ENCODE data around the gene RPS15.

DNA sequence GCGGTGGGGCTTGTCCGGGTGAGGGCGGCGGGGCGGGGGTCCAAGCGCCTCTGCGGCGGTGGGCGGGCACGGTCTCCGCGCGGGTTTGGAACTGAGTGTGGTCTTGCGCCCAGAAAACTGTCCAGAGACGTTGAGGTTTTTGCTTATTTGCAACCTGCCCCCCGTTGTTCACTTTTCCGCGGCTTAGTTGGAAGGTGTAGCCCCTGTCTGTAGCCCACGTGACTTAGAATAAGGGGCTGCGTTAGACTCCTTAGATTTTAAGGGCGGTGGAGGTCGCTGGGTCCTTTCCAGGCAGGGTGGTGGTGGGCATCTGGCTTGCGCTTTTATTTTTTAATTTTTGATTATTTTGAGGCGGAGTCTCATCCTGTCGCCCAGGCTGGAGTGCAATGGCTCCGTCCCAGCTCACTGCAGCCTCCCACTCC lies 748 bp downstream of the RPS15 start:
- TF ChIP-seq CTCF (conservative IDR thresholded peaks at IDR 0.05), result no peak
- no peak for TF ChIP-seq ZFX (IDR thresholded peaks at IDR 0.05)
